Measurements from ENCODE around the gene MSI2.
A peak's percentile ranks its signal among the peaks of the same experiment; 100 is the strongest.

Gene MSI2

DNA sequence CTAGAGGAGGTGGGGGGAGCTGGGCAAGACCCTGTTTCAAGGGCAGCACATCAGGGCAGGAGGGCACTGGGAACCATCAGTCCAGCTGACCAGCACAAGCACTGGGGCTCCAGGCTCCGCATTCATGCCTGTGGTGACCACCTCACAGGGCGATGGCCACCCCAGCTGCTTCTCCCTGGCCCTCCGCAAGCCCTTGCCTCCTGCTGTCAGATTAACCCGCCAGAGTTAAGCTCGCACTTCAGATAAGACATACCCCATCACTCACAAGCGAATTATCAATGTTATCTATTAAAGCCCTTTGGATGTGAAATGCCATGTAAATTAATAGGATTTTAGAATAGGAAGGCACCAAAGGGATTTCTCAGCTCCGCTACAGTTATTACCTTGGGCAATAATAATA, 383.8 kb downstream of the MSI2 start:
- no peak overlapping the region for H3K4me3 ChIP-seq (ENCODE audit: low read depth, low read length)

DNA sequence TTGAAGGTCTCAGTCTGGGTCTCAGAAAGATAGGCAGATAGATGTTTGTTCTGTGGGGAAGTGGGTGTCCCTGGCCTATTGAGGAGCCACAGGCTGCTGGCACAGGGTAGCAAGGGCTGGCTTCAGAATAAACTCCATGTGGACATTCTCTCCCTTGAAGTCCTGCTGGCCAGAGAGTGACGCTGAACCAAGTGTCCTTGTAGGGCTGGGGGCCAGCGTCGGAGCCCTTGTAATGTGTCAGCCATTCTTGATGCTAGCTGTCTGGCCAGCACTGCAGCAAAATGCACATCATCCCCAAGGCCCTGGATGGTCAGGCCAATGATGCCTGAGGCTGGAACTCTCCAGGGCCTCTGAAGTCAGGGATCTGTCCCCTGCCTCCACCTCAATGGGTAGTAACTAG, 385.4 kb downstream of the MSI2 start:
- no peak overlapping the region for H3K4me3 ChIP-seq (ENCODE audit: low read depth, low read length)

DNA sequence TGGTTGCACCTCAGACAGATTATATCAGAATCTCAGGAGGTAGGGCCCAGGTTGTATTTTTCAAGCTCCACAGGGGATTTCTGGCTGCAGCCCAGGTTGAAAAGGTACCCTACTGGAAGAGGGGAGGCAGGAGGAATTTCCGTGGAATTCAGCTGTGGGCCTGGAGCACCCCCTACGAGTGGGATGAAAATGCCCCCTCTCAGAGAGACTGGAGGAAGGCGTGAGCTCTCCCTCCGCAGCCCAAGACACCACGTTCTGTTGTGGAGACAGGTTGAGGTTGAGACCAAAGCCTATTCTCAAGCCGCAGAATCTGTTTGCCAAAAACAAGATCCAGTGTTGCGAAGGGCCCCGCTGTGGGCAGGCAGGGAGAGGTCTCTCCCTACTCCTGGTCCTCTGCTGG, 386.7 kb downstream of the MSI2 start:
- H3K4me3 ChIP-seq (ENCODE audit: low read depth, low read length) = no peak overlapping the region

DNA sequence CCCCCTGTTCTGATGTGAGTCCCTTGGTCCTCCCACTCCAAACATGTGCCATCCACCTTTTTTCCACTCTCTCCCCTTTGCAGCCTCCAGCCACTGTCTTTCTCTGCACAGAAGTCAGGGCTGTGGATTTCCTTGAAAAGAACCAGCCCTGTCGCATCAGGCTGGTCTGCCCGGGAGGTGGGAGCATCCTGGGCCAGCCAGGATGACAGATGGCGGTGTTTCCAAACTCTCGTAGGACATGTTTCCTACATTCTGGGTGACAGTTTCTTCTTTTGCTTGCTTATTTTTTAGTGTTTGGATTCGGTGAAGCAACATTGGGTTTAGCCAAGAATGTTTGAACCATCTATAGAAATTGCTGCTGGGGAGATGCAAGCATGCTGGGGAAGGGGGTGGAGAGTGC, 388.0 kb downstream of the MSI2 start:
- no peak overlapping the region for H3K4me3 ChIP-seq (ENCODE audit: low read depth, low read length)

DNA sequence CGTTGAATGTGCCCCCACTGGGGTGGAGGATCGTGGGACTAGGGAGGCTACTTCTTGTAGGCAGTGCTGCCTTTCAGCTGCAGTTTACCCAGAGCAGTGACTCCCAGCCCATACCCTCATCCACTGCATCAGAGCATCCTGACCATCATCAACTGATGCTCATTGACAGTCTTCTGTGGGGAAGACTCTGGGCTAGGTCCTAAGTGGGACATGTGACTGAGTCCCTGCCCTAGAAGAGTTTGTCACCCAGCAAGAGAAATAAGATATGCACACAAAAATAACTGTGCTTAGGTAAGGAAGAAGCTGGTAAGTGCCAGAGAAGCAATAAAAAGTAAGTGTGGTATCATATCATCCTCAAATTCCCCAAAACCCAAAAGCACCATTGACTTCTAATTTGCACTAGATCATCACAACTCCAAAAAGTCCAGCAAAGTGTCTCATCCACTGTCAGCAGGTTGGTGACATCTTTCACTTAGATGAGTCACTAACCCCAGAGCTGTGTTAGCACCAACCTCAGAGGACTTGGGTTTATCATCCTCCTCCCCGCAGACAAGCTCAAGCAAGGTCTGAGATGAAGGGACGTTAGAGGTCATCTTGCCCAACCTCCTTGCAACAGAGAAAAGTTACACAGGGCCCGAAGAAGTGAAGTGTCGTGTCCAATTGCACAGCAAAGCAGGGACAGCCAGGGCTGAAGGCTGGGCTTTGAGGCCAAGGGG, 389.8 kb downstream of the MSI2 start:
- H3K4me3 ChIP-seq (ENCODE audit: low read depth, low read length) = no peak overlapping the region

DNA sequence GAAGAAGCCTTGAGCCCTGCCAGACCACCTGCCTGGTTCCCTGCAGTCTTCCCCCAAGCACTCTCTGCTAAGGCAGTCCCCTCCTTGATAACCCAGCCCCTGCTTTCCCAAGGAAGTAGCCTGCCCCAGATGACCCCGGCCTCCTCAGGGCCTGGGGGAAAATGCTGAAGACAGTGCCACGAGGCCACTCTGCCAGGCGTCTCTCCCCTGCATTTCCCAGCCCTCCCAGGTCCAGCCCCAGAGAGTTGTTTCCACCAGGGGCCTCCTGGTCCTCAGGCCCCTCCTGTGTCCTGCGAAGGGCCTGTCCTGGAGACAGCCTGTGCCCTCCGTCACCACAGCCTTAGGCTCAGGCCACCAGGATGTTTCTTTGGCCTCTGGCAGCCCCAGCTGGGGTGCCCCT, 392.4 kb downstream of the MSI2 start:
- H3K4me3 ChIP-seq (ENCODE audit: low read depth, low read length) = no peak overlapping the region

DNA sequence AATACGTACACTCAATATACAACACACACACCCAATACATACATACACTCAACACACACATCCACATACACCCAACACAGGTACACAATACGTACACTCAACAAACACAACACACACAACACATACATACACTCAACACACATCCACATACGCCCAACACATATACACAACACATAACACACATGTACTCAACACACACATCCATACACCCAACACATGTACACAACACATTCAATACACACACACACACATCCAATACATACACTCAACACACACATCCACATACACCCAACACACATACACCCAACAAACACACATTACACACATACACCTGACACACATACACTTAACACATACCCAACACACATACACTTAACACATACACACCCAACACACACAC, 392.9 kb downstream of the MSI2 start:
- H3K4me3 ChIP-seq (ENCODE audit: low read depth, low read length) = no peak overlapping the region

DNA sequence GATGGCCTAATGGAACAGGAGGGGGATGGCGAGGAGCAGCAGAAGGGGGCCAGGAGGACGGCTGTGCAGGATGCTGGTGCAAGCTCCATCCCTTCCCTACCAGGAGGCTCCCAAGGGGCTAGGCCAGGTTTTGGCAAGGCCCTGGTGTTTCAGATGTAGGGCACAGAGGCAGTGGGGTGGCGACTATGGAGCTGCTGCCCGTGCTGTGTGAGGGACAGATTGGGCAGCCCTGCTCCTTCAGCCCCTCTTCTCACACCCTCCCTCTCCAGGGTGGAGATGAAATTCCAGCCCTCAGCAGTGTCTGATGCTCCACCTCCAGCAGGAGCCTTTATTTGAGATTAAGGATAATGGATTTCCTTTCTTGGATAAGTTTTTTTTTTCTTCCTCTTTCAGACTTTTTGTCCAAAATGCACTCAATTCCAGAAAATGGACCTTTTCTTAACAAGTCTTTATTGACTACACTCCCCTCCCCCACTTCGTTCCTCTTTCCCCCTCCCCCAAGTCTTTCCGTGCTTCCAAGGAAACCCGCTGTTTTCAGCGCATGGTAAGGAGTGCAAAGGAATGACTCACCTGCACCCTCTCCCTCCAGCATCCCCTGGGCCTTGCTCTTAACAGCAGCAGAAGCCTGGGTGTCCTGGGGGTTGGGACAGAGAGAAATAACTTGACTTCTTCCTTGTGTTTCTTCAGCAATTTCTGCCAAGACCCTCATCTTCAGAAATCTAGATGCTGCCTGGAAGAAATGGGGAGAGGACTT, 393.6 kb downstream of the MSI2 start:
- H3K4me3 ChIP-seq (ENCODE audit: low read depth, low read length) = no peak overlapping the region

DNA sequence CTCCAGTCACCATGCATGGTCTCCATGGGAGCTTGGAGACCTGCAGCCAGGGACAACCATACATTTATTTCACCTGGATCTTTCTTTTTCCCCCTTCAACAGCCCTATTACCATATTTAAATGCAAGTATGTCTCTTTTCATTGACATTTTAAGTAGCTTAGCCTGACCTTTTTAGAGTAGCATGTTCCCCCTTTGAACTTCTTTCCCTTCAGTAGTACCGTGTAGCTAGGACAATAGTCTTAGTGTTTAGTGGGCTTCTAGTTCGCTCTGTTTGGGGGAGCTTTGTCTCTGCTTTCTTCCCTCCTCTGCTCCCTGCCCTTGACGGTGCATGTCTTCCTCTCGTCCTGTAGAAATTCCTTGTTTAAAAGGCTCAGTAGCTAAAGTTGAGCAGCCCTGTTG, 394.2 kb downstream of the MSI2 start:
- H3K4me3 ChIP-seq (ENCODE audit: low read depth, low read length) = no peak overlapping the region

DNA sequence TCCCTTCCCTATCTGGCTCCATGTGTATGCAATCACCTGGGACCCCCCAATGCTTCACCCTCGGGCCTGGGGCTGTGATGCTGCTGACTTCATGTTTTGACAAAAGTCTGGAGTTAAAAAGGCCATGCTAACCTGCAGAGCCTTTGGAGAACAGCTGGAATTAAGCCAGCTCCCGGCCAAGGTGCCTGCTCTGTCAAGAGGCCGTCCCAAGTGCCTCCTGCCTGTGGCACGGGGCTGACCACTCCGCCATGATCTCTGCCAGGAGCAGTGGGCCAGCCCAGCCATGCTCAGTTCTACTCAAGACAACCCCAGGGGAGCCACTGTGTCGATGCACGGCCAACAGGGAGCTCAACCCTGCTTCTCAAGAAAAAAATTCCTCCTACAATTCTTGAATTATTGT, 395.1 kb downstream of the MSI2 start:
- no peak overlapping the region for H3K4me3 ChIP-seq (ENCODE audit: low read depth, low read length)

DNA sequence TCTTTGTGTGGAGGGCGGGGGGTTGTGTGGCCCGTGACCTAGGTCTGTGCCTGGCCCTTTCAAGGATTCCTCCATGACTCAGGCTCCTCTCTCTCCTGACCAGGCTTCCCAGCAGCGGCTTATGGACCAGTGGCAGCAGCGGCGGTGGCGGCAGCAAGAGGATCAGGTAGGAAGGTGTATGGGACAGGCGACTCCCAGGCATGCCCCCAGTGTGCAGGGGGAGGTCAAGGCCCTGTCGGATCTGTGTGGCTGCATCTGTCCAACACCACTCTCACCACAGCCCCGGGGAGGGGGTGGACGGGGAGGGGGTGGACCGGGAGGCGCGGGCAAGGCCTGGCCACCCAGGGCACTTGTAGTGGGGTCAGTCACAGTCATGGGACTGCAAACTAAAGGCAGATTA, 395.7 kb downstream of the MSI2 start:
- H3K4me3 ChIP-seq (ENCODE audit: low read depth, low read length) = no peak overlapping the region

DNA sequence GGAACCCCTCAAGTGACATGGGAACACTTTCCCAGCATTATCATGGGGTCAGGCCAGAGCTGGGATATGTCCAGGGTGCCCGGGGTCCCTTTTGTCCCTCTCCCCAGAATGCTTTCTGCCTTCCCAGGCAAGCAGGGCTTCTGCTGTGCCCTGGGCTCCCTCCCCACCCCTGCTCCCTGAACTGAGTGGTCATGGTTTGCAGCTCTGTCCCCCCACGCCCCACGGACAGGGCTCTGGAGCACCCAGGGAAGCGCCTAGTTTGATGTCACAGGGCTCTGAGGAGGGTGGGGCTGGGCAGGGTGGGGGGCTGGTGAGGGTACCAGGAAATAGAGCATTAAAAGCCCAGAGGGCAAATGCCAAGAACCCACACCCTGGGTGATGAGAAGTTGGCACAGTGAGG, 396.5 kb downstream of the MSI2 start:
- no peak overlapping the region for H3K4me3 ChIP-seq (ENCODE audit: low read depth, low read length)

DNA sequence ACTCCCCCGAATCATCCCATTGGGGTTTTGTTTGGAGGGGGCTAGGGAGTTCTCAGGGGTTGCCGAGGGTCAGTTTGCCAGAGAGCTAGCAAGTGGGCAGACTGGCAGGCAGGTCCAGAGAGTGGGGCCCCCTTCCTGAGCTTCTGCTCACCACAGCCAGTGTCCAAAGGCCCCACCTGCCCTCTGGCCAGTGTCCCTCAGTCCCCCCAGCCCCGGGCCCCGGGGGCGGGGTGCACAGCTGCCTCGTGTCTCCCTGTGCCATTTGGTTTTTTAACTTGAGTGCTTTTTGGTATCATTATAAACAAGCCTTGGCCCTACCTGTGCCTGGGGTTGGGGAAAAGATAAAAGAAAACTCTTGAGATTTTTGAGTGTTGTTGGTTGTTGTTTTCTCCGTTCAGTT, 397.0 kb downstream of the MSI2 start:
- H3K4me3 ChIP-seq (ENCODE audit: low read depth, low read length) = no peak overlapping the region

DNA sequence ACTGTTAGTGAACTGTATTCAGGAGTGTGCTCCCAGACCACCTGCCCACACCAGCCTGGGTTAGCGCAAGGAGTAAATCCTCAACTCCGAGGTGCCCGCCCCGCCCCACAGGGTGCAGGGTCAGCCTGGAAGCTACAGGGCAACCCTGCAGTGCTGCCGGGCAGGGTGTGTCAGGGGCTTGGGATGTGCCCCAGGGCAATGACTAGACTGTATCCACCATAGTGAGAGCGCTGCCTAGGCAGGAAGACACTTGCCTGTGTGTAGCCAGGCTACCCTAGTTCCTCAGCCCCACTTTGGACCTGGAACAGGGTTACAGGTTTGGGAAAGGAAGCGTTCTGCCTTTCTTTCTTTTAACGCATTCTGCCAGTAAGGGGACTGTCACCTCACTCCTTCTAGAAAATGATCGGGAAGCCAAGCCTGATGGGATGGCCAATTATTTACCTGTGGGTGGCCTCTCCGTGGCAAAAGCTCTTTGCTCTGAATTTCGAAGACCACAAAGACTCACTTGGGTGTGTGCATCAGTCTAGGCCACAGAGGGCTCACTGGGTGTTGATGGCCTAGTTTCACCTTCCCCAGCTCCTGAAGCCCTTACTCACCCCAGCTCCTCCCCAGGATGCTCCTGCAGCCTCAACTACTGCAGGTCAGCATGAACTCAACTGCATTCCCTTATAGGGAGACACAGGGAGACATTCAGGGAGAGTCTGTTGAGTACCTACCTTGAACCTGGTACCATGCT, 397.9 kb downstream of the MSI2 start:
- no peak overlapping the region for H3K4me3 ChIP-seq (ENCODE audit: low read depth, low read length)

DNA sequence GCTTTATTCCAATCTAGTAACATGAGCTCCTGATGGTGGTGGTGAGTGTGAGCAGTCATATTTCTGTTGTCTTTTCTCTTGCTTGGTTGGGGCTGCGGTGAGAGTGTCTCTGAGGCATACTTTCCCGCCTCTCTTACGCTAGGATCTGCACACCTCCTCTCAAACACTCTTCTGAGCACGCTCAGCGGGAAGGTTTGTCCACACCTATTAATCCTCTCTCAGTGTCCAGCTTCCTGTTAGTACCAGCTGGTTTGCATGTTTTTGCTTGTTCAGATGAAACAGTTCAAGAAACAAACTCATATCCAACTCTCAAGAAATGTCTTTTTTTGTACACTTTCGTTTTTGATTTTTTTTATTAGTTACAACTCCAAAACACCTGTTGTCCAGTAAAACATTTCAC, 399.2 kb downstream of the MSI2 start:
- H3K4me3 ChIP-seq (ENCODE audit: low read depth, low read length) = no peak overlapping the region

DNA sequence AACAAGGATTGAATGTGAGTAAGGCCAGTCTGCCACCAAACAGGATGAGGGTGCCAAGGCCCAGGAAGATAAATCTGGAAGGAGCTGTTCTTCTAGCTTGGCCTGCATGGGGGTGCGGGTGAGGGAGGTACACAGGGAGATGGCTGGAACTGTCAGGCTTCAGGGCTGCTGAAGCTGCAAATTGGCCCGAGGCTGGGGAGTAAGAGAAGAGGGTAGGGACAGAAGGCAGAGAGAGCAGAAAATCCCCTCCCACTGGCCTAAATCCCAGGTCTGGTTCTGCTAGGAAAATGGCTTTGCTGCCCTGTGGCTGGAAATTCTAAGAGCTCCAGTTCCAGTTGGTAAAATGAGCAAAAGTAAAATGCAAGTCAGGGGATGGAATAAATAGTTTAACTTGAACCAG, 400.9 kb downstream of the MSI2 start:
- H3K4me3 ChIP-seq (ENCODE audit: low read depth, low read length) = no peak overlapping the region

DNA sequence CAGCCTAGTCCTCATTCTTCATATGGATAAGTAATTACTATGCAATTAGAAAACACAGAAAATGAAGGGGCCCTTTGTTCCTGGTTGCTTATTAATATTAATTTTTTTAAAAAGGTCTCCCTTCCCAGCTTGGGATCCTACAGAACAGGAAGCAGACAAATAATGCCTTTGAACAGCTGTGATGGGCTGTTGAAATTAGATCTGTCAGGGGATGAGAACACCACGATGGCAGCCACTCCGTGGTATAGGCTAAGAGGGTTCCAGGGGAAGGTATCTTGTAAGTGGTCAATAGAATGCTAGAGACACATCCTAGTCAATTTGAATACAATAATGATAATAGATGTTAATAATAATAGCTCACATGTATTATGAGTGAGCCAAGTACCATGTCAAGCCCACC, 405.7 kb downstream of the MSI2 start:
- H3K4me3 ChIP-seq (ENCODE audit: low read depth, low read length) = no peak overlapping the region

DNA sequence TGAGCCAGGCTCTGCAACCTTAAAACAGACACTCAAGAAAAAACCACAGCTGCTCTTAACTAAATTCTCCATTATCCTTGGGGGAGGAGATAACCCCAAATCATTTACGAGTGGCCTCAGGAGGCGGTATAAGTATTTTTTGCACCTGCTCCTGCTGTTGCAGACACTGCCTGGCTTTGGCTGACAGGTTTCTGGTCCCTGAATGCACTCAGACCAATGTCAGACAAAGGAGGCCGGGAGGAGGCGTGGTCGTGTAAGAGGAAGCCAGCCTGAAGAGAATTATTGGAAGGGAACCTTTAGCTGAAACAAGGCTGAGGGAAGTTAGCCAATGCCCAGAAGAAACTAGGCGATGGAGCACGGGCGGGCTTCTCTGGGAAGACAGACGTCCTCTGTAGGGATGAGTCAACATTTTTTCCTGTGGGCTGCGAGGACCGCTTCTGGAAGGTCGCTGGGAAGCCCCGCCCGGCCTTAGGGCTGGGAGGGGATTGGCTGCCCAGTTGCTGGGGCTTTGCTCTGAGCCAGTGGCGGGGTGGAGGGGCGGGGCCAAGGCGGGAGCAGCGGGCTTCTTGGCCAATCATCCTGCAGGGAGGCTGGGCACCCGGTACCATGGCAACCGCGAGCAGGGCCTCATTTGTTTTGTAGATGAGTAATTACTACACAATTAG, 406.5 kb downstream of the MSI2 start:
- H3K4me3 ChIP-seq (ENCODE audit: low read depth, low read length) = peak overlapping the region; percentile 28

DNA sequence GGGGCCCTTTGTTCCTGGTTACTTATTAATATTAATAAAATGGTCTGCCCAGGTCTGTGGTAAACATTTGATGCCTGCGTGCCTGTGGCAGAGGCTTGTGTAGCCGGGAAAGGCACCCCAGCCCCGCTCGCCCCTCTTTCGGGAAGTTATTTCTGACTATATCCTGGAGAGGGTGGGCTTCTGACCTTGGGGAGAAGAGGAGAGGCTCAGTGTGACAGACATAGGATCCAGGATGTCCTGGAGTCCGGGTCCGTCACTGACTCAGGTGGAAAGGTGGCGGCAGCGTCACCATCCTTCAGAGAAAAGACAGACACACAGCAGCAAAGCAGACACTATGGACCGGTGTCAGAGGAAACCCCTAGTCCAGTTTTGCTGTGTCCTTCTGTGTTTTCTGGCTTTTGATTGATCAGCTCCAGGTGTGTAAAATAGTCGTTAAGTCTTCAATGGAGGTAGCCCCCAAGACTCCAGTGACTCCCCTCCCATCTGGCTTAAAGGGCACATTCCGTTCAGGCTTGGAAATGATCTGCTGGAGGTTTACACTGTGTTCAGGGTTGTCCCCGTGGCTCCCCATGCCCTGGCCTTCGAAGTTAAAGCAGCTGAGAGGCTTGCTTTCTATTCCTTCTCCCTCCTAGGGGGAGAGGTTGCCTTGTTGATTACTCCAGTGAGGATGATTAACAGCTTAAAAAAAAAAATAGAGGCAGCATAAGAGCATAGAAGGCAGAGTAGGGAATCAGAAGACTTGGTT, 407.2 kb downstream of the MSI2 start:
- H3K4me3 ChIP-seq (ENCODE audit: low read depth, low read length) = no peak overlapping the region

DNA sequence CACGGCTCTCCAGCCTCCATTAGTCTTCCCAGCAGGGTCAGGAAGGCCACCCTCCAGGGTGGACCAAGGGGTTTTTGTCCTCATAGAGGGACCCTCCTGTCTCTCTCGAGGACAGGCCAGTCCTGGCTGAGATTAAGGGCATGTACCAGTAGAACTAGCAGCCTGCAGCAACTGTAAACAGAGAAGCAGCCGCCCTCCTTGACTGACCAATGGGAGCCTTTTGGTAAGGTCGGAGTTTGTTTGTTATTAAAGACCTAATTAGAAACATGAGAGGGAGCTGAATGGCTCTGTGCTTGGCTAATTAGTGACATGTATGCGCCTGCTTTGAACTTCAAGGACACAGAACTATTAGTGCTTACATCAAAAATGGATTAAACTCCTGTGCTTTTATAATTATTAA, 408.8 kb downstream of the MSI2 start:
- no peak overlapping the region for H3K4me3 ChIP-seq (ENCODE audit: low read depth, low read length)

DNA sequence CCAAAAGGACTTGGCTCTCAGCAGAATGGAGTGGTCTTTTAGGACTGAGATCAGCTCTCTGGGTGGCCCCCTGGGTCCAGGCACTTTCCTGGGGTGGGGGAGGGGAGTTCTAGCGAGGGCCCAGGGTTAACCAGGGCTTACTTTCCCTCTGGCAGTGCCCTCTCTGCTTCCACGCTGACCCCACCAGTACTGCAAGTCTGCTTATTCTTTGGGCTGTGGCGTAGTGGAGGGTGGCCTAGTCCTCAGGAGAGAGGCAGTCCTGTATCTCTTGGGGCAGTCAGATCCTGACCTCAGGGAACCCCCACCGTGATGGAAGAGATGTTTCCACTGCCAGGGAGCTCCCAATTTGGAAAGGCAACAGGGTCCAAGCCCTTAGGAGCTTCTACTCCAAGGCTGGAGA, 409.4 kb downstream of the MSI2 start:
- no peak overlapping the region for H3K4me3 ChIP-seq (ENCODE audit: low read depth, low read length)
